Stomach (tissue), 4 donors: ENCODE results near the gene POC1B.

ENCODE experiments used
- CTCF ChIP-seq, 7 experiments: fragments of 450-650 bp in 4 of 7; fragments of 200-600 bp in 3 of 7; sonication (generic) in 3 of 7; IDR thresholded peaks; one replicate each; pipeline ENCODE4 v1.5.1; 2016 to 2019; ENCODE audit warnings: antibody characterized with exemption in 7 of 7, control low read depth in 2 of 7, mild to moderate bottlenecking in 1 of 7
- POLR2A ChIP-seq, 4 donors: fragments of 450-650 bp; IDR thresholded peaks; one replicate each; pipeline ENCODE4 v1.6.1; 2016; ENCODE audit warnings: antibody characterized with exemption in 4 of 4, control low read depth in 2 of 4, mild to moderate bottlenecking in 1 of 4, moderate library complexity in 1 of 4
- POLR2AphosphoS5 ChIP-seq, 3 donors: sonication (generic); formaldehyde crosslinking; IDR thresholded peaks; one replicate each; pipeline ENCODE4 v1.6.1; 2016; ENCODE audit warnings: antibody characterized with exemption in 3 of 3

GRCh38 chr12:89372584-89373370 lies 153.1 kb downstream of the POC1B start:
- TF ChIP-seq POLR2A (IDR thresholded peaks at IDR 0.05) (no peak), CTCF (IDR thresholded peaks at IDR 0.05) (no peak), POLR2AphosphoS5 (IDR thresholded peaks at IDR 0.05) (no peak)
